Measurements from ENCODE around the gene MAP4K5. TPM values are rescaled to one million over a fixed set of nuclear protein-coding genes. Genes with fewer than 3 reads are reported as not detected.

The MAP4K5 gene
- total RNA-seq, 1 donor: 134 TPM

DNA sequence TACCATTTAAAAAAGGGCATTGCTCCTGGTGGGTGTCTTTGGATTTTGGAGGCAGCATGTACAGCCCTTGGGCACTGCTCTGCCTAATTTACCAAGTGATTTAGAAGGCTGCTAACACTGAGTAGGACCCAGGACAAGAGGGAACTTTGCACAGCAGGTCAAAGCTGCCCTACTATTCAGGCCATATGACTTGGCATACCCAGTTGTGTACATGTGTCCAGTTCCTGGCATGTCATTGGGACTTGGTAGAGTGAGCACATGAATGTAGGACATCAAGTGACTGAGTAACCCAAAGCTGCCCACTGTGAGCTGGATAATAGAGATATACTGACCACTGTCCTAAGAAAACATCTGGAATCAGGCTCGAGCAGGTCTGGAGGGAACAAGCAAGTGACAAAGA lies 151.4 kb downstream of the MAP4K5 start:
- no peak for TF ChIP-seq CTCF (IDR thresholded peaks at IDR 0.05; ENCODE audit: extremely low read depth, low read depth, low read length)
- Histone ChIP-seq H3K27me3 (ENCODE audit: insufficient read depth, low read length) (no peaks in the 10 kb centered on the region), H4K20me1 (ENCODE audit: insufficient read depth, low read length) (no peaks in the 10 kb centered on the region), H3K9me3 (ENCODE audit: low read depth, low read length) (no peaks in the 10 kb centered on the region), H3K79me2 (ENCODE audit: insufficient read depth, low read length) (no peaks in the 10 kb centered on the region), H3K27ac (ENCODE audit: low read depth, low read length) (no peak overlapping the region), H3K4me2 (ENCODE audit: insufficient read depth, low read length) (no peak overlapping the region), H3K4me1 (ENCODE audit: insufficient read depth, low read length) (no peaks in the 10 kb centered on the region), H3K4me3 (ENCODE audit: insufficient read depth, low read length) (no peak overlapping the region), H3K36me3 (ENCODE audit: insufficient read depth, low read length) (no peaks in the 10 kb centered on the region), H2AFZ (ENCODE audit: low read length) (no peak overlapping the region)
- DNase-seq (ENCODE audit: insufficient read length, low spot score, missing footprints): no peak

GRCh38 chr14:50380455-50380854 lies 151.9 kb downstream of the MAP4K5 start:
- H3K36me3 ChIP-seq (ENCODE audit: insufficient read depth, low read length): no peaks in the 10 kb centered on the region
- H3K4me2 ChIP-seq (ENCODE audit: insufficient read depth, low read length): no peak overlapping the region
- H3K27ac ChIP-seq (ENCODE audit: low read depth, low read length): no peak overlapping the region
- no peak overlapping the region for H2AFZ ChIP-seq (ENCODE audit: low read length)
- no peaks in the 10 kb centered on the region for H3K27me3 ChIP-seq (ENCODE audit: insufficient read depth, low read length)
- no peaks in the 10 kb centered on the region for H3K4me1 ChIP-seq (ENCODE audit: insufficient read depth, low read length)
- no peaks in the 10 kb centered on the region for H3K79me2 ChIP-seq (ENCODE audit: insufficient read depth, low read length)
- DNase-seq (ENCODE audit: insufficient read length, low spot score, missing footprints): no peak
- no peak for TF ChIP-seq CTCF (IDR thresholded peaks at IDR 0.05; ENCODE audit: extremely low read depth, low read depth, low read length)
- no peaks in the 10 kb centered on the region for H4K20me1 ChIP-seq (ENCODE audit: insufficient read depth, low read length)
- H3K9me3 ChIP-seq (ENCODE audit: low read depth, low read length): no peaks in the 10 kb centered on the region
- H3K4me3 ChIP-seq (ENCODE audit: insufficient read depth, low read length): no peak overlapping the region

GRCh38 chr14:50379563-50379962 lies 152.8 kb downstream of the MAP4K5 start:
- DNase-seq (ENCODE audit: insufficient read length, low spot score, missing footprints): no peak
- Histone ChIP-seq H3K9me3 (ENCODE audit: low read depth, low read length) (no peaks in the 10 kb centered on the region), H3K27ac (ENCODE audit: low read depth, low read length) (no peak overlapping the region), H3K4me1 (ENCODE audit: insufficient read depth, low read length) (no peaks in the 10 kb centered on the region), H3K4me3 (ENCODE audit: insufficient read depth, low read length) (no peak overlapping the region), H4K20me1 (ENCODE audit: insufficient read depth, low read length) (no peaks in the 10 kb centered on the region), H3K4me2 (ENCODE audit: insufficient read depth, low read length) (no peak overlapping the region), H2AFZ (ENCODE audit: low read length) (no peak overlapping the region), H3K36me3 (ENCODE audit: insufficient read depth, low read length) (no peaks in the 10 kb centered on the region), H3K27me3 (ENCODE audit: insufficient read depth, low read length) (no peaks in the 10 kb centered on the region), H3K79me2 (ENCODE audit: insufficient read depth, low read length) (no peaks in the 10 kb centered on the region)
- TF ChIP-seq CTCF (IDR thresholded peaks at IDR 0.05; ENCODE audit: extremely low read depth, low read depth, low read length): no peak

DNA sequence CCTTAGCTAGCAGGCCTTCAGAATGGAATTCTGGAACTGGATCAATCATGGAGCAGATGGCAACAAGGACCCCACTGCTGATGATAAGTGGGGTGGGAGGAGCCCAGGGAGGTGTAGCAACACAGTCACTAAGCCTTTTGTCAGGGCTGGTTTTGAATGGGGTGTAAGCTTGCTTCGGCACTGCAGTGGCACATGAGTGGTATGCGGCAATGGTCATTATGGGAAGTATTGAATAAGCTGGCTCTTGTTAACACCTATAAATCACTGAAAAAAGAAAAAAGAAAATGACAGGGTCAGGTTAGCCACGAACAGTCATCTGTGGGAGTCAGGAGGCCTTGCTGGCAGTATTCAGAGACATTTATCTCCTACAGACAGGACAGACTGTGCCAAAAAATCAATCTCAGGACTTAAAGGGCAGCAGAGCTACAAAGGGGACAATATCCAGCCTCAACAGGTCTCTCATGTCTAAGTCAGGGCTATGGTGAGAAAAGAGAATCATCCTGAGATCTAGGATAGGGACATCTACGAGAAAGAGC lies 154.8 kb downstream of the MAP4K5 start:
- no peaks in the 10 kb centered on the region for H3K4me1 ChIP-seq (ENCODE audit: insufficient read depth, low read length)
- H3K4me2 ChIP-seq (ENCODE audit: insufficient read depth, low read length): no peak overlapping the region
- no peak for TF ChIP-seq CTCF (IDR thresholded peaks at IDR 0.05; ENCODE audit: extremely low read depth, low read depth, low read length)
- no peak overlapping the region for H3K27ac ChIP-seq (ENCODE audit: low read depth, low read length)
- H3K36me3 ChIP-seq (ENCODE audit: insufficient read depth, low read length): no peaks in the 10 kb centered on the region
- DNase-seq (ENCODE audit: insufficient read length, low spot score, missing footprints): no peak
- no peak overlapping the region for H3K4me3 ChIP-seq (ENCODE audit: insufficient read depth, low read length)
- H3K9me3 ChIP-seq (ENCODE audit: low read depth, low read length): no peaks in the 10 kb centered on the region
- H3K79me2 ChIP-seq (ENCODE audit: insufficient read depth, low read length): no peaks in the 10 kb centered on the region
- H2AFZ ChIP-seq (ENCODE audit: low read length): no peak overlapping the region
- H4K20me1 ChIP-seq (ENCODE audit: insufficient read depth, low read length): no peaks in the 10 kb centered on the region
- no peaks in the 10 kb centered on the region for H3K27me3 ChIP-seq (ENCODE audit: insufficient read depth, low read length)

Measured in osteoblast (primary cell).